Stimulated activated CD4-positive, alpha-beta T cell treated with anti-CD3 and anti-CD28 coated beads, Interleukin-1b, Interleukin-23, amount 100 ng/mL, for 1 hour (primary cell): ENCODE results near the gene ARHGEF11.

Source experiments
- DNase-seq, 2 donors: peaks; one replicate each; pipeline ENCODE4 v3.0.0-alpha.2; 2020; ENCODE audit warnings: low read depth in 2 of 2

The ARHGEF11 gene

DNA sequence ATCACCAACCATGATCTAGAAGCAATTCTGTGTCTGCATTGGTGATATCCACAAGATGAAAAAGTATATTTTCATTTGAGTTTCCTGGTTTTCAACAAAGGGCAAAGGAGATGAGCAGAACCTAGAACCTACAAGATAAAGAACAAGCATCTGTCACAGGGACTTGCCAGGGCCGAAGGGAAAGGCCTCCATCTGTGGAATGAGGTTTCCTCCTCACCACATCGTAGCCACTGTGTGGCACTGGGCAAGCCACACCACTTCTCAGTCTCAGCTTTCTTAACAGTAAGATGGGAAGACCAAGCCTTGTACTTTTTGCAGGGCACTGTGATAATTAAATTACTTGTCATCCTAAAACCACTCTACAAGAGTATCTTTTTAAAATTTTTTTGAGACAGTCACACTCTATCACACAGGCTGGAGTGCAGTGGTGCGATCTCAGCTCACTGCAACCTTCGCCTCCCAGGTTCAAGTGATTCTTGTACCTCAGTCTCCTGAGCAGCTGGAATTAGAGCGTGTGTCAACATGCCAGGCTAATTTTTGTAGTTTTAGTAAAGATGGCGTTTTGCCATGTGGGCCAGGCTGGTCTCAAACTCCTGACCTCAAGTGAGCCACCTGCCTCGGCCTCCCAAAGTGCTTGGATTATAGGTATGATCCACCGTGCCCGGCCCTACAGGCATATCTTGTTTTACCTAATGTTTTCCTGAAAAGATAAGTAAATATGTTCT, 45.8 kb downstream of the ARHGEF11 start:
- DNase-seq: no peak

DNA sequence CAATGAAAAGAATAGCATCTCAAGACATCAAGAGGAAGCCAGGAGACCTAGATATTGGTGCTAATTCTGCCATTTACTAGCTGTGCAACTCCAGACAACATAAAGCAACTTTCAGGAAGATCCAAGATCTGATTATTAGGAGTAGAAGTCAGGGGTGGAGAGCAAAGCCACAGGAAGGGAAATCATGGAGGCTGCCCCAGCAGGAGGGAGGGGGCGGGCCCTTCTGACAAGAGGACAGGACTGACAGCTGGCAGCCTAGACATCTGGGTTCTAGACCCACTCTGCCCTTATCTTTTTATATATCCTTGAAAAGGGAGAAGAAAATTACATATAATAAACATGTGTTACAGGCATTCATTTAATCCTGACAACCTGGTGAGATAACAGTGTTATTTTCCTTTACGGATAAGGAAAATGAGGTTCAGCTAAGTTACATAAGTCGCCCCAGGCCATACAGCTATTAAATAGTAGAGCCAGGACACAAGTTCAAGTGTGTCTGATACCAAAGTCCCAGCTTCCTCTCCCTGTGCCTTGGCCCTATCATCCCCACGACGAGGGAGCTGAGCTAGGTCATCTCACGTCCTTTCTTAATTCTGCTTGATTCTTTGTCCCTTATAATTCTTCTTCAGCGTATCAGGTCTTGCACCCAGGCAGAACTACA, 46.6 kb downstream of the ARHGEF11 start:
- no peak for DNase-seq

DNA sequence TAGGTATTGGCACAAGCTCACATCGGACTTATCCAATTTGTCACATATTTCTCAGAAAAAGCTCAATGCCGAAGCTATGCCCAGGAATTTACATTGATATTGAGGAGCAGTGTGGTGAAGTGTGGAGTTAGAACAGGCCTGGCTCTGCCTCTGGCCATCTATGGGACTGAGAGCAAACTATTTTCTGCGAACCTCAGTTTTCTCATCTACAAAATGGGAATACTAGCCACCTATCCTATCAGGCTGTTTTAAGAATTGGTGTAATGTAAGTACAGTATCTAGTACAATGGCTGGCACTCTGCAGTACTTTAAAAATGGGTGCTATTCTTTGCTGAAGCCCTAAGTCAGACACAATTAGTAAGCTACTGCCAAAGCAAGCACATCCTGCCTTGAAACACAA, 47.2 kb downstream of the ARHGEF11 start:
- DNase-seq: no peak

DNA sequence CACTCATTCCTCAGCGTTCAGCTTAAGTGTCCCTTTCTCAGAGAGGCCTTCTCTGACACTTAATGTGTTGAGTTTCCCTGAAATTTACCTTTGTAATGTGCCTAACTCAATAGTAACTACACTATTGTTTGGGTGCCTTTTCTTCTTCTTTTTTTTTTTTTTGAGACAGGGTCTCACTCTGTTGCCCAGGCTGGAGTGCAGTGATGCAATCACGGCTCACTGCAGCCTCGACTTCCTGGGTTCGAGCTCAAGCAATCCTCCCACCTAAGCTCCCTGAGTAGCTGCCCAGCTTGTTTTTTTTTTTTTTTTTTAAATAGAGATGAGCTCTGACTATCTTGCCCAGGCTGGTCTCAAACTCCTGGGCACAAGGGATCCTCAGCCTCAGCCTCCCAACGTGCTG, 50.1 kb downstream of the ARHGEF11 start:
- no peak for DNase-seq

DNA sequence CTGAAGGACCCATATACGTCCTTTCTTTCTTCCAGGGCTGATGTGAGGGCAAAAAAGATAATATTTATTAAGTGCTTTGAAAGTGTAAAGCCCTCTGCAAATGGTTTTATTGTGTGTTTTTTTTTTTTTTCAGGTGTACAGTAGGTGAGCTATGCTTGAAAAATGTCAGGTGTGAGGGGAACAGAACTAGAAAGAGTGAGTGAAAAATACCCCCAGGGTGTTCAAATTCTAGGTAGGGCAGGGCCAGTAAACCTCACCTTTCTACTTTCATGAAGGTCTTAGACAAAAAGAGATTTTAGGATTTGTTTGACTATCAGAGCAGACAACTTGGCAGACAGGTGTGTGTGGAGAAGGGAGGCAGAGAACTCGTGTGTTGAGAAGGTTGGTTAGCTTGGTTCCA, 51.3 kb downstream of the ARHGEF11 start:
- no peak for DNase-seq

DNA sequence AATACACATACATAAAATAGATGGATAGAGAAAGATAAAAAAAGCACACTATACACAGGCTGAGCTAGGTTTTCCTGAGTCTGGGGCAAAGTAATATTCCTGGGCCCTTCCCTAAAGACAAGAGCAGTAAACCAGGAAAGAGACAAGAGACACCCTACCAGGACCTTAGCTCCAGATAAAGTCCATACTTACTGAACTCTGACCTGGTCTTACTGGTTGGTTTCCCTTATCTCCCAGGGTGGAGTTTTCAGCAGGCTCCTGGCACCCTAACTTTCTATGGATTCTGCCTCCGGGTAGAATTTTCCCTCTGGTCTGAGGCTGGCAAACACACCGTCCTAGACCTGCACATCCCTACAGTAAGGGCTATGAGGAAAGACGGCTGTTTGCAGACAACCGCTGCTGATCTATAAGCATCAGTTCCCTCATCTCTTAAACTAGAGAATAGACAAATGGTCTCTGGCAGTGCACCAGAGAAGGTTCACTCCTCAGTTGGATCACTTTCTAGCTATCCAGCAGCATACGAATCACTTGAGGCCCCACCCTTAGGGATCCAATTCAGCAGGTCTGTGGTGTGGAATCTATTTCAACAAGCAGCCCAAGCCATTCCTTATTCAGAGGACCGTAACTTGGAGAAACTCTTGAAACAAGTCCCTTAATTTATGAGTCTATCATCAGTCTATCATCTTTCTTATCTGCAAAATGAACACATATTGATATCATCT, 52.0 kb downstream of the ARHGEF11 start:
- no peak for DNase-seq

DNA sequence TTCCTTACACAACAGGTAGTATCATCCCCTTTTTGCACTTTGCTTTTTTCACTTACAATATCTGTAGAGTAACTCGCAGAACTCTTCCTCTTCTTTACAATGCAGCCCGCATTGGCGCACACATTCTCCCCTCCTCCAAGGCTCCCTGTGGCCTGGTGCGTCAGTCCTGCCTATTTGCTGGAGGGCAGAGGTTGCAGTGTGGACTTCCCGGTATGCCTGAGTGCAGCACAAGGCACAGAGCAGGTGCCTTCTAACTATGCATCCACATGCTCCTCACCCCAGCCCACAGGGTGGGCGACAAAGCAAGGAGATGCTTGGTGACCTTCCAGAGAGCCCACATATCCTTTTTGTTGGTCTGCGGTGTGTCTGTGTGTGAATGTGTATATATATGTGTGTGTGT, 53.3 kb downstream of the ARHGEF11 start:
- DNase-seq: no peak

DNA sequence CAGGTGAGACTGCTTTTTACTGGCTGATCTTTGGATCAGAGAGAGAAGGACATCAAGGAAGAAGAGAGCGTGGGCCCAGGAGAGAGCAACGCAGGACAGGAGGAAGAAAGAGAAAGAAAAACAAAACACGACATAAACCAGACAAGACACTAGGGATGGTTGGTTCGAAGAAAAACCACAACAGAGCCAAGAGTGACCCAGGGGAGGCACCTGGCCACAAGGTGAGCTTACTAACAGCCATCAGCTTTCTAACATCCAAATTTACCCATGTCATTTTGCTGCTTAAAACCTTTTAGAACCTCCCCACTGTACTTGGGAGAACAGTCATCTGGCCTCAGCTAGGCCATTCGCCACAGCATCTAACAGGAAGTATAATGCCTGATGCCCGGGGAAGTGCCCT, 57.8 kb downstream of the ARHGEF11 start:
- DNase-seq: no peak

DNA sequence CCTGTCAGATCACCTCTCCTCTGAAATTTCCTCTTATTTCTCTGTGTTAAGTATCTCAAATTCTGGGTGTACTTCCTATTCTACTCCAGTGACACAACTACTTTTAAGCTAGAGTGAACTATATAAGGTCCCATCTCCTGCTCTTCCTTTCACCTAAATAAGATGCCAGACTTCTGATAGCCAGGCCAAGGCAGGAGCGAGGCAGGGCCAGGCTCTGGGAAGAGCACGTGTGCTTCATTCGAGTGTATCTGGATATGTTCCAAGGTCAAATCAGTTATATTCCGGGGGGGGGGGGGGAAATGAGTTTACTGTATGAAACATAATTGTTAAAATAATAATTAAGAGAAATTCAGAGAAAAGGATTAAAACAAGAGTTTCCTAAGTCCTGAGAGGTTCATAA, 65.0 kb downstream of the ARHGEF11 start:
- no peak for DNase-seq

DNA sequence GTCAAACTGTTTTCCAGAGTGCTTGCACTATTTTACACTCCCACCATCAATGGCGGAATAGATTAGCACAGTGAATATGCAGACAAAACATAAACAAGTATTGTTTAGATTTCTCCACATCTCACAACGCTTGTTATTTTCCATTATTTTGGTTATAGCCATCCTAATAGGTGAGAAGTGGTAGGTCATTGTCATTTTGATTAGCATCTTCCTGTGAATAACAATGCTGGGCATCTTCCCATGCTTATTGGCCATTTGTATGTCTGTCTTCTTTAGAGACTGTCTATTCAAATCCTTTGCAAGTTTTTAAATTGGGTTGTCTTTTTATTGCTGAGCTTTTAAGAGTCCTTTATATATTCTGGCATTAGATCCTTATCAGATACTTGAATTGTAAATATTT, 70.5 kb downstream of the ARHGEF11 start:
- DNase-seq: no peak

DNA sequence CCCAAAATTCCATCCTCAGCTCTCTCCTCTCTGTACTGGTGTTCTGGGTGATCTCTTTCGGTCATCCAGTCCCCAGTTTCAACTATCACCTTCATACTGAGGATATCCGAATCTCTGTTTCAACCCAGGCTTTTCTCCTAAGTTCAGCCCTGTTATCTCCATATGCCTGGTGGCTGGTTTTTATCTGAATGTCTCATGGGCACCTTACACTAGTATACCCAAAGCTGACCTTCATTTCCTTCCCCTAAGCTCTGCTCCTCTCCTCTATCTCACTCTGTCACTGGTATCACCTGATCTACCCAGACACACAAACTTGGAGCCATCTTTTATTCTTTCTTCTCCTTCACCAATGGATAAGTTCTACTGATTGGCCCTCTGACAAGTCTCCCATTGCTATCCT, 72.1 kb downstream of the ARHGEF11 start:
- DNase-seq: no peak

DNA sequence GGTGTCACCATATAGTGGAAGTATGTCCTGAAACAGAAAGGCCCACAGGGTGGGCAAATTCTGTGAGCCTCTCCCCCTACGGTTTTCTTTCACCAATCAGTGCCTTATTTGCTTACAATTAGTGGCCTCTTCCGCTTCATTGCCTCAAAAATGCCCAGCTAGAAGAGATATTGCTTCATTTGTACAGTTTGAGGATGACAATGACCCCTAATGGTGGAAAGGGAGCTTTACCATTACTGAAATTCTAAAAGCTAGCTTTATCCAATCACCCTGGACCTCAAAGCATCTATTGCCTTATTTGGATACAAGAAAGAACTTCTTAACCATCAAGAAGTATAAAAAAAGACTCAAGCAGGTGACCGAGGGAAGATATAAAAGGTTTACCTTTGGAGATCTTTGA, 75.5 kb downstream of the ARHGEF11 start:
- DNase-seq: no peak

DNA sequence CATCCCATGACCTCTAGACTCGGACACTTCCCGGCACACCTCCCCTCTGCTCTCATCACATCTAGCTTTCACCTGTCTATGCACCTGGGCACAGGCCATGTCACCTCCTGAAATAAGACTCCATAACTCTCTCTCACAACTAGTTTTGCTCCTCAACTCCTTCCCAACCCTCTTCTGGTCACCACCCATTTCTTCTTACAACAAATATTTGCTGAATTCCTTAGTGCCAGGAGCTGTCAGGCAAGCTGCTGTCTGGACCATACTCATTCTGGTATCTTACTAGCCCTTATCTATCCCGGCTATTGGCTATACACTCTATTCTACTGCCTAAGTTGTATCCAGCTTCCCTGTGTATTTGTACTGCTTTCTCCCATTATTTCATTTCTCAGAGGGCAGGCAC, 76.0 kb downstream of the ARHGEF11 start:
- DNase-seq: no peak

DNA sequence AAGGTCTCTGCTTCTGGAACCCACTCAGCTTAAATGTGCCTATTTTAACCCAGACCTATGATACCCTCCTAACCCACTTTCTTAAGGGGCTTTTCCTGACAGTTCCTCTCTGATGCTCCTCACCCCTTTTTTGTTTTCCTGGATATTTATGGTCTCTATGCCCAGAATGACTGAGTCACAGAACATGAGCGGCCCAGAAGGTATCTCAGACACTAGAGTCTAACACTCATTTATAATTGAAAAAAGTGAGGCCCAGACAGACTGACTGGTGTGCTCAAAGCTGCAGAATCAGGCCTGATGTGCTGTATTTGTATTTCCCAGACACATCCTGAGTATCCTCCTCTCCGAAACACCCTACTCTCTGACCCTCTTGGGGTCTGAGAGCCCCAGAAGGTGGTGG, 81.1 kb downstream of the ARHGEF11 start:
- no peak for DNase-seq

DNA sequence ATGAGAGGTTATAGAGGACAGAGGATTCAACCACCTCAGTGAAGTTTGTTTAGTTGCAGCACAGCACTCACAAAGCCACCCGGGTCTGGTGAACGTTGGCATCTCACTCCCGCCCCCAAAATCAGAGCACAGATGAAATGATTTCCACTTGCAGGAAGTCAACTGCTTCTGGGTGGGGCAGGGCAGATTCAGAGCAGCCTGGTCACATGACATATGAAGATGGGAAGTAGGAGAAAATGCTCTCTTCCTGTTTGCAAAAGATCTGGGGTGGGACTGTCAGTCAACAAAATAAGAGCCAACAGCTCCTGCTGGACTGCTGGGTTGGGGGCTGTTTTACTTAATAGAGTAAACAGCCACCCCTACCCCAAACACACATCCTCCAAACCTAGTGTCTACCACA, 81.9 kb downstream of the ARHGEF11 start:
- DNase-seq: no peak

DNA sequence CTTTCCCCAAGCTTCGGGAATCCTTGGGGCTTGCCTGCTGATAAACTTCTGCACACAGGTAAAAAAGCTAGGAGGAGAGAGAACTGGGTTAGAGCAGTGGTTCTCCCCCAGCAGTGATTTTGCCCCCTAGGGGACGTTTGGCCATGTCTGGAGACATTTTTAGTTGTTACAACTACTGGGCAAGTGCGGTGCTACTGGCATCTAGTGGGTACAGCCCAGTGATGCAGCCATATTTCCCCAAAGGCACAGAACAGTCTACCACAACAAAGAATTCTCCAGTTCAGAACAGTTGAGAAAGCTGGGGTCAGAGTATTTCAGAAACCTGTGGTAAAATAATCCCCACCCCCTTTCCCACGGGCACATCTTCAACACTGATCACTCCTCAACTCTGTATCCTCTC, 83.8 kb downstream of the ARHGEF11 start:
- no peak for DNase-seq

DNA sequence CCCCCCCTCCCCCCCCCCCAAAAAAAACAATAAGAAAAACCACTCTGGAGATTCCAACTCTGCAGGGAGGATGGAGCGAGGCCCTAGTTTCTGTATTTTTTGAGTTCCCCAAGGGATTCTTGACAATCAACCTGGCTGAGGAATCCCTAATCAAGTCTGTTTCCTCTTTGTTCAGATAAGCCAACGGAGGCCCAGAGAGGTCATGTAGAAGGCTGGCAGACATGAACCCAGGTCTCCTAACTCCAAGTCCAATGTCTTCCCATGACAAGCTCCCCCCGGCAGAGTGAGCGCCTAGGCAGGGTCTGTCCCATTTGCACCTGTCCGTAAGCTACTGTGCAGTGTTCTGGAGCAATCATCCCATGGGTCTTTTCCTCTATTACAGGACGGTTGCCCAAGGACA, 85.6 kb downstream of the ARHGEF11 start:
- DNase-seq: no peak

DNA sequence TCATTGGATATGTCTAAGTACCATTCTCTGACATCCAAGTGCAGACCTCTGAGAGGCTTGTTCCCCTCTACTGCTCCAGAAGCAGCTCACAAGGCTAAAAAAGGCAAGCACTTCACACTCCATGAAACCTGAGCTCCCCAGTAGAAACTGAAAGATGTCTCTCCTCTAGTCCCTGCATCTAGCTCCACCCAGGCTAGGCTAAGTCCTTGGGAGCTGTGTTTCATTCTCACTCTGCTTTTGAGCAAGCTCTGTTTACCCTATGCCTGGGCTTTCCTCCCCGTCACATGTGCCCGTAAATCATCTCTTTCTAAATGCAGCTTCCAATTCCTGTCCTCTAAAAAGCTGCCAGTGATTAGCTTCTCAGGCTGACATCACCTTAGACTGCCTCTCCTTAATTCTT, 86.1 kb downstream of the ARHGEF11 start:
- DNase-seq: no peak

DNA sequence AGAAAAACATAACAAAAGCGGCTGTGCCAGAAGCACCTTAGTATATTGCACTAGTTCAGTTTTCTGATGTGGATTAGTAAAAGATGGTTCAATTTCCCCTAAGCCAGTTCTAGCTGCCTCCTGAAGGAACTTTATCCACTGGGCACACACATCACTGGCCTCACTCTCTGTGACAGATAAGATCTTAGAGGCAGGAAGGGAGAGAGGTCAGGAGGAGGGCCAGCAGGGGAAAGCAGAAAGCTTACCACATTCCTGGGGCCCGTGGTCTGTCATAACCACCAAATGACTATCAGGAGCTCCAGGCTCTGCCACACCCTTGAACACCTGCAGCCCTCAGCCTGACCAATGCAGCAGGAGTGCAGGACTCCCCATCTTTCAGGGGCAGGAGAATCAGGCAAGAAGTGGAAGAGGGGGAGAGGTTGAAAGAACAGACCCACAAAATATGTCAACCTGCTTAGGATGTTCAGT, 87.3 kb downstream of the ARHGEF11 start:
- no peak for DNase-seq

DNA sequence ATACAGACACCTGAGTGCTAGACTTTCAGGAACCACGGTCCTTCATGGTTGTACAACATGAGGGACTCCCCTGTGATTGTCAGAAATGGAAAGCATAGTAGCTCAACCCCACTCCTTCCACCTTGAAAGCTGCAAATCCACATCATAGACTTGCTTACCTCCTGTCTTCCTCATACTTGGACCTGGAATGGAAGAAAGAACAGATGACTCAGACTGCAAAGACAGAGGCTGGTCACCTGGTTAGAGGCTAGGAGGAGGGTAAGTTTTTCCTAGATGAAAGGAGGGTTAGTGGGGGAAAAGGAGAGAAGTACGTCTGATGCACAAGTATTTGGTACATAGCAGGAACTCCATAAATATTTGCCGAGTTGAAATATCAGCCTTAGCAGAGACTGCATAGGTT, 87.9 kb downstream of the ARHGEF11 start:
- no peak for DNase-seq

DNA sequence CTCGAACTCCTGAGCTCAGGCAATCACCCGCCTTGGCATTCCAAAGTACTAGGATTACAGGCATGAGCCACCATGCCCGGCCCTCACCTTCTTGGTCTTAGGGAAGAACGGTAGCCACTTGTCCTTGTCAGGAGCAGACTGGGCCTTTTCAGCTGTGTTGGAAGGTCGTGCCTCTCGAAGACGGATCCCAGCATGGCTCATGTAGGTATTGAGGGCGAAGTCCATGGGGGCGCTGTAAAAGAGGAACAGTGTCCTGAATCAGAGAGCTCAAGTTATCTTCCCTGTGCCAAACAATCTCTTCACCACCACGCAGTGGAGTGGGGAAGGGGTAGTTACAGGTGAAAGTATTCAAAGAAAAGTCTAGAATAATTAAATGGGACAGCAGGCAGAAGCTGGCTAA, 89.2 kb downstream of the ARHGEF11 start:
- DNase-seq: no peak

DNA sequence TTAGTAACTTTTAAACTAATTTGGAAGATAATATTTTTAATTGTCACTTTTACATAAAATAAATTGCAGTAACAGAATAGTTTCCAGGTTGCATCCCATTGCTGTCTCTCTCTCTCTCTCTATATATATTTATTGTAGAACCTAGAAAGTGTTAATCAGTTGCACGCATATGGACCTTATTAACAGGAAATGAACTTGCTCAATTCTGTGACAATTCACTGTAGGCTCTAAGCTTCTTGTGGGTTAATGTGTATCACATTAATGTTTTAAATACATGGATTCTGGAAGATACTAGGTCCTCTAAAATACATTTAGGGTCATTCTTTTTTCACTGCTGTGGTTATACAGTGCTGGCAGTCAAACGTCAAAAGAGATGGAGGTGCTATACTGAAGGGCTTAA, 92.0 kb downstream of the ARHGEF11 start:
- no peak for DNase-seq

DNA sequence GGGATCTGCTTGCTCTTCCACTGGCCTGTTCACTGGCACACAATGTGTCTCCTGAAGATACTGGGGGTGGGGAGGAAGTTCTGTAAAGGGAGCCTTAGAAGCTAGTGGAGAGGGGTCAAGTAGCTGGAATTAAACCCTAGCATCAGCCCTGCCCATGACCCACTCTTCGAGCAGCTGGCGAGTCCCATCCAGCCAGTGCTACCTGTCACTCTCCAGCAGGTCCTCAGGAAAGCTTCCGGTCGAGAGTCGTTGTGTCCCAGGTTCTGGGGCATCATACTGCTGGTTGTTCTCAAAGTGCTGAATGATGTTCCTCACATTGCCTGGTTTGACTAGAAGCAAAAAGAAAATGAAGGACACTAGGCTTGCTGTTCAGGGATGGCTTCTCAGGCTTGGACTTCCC, 94.2 kb downstream of the ARHGEF11 start:
- no peak for DNase-seq
